SK-N-SH (cell line): ENCODE data around the gene GPR15LG.

Experiments
- CHD2 ChIP-seq: fragments of 150-350 bp; IDR thresholded peaks from 2 replicates; pipeline ENCODE4 v1.6.1; 2018; ENCODE audit warnings: low read length; ENCODE audit not compliant: partially characterized antibody
- CTCF ChIP-seq: fragments of 200-600 bp; sonication (generic); IDR thresholded peaks from 2 replicates; pipeline ENCODE4 v1.6.1; 2017; ENCODE audit warnings: antibody characterized with exemption, mild to moderate bottlenecking, moderate library complexity
- FOXJ3 ChIP-seq: sonication (generic); formaldehyde crosslinking; IDR thresholded peaks from 2 replicates; pipeline ENCODE4 v1.5.1; 2020; ENCODE audit warnings: mild to moderate bottlenecking, missing genetic modification reagents
- IRF3 ChIP-seq: fragments of 150-350 bp; IDR thresholded peaks from 2 replicates; pipeline ENCODE4 v1.6.1; 2016; ENCODE audit warnings: mild to moderate bottlenecking, low read depth, low read length
- NFIC ChIP-seq: IDR thresholded peaks from 2 replicates; pipeline ENCODE4 v1.4.0; 2012; ENCODE audit warnings: borderline replicate concordance
- POLR2AphosphoS5 ChIP-seq: IDR thresholded peaks from 2 replicates; pipeline ENCODE4 v1.6.1; 2012; ENCODE audit warnings: low read depth, low read length
- SMC3 ChIP-seq: IDR thresholded peaks from 2 replicates; pipeline ENCODE4 v1.6.1; 2012; ENCODE audit warnings: low read depth, low read length, improper control_type of control experiment
- USF1 ChIP-seq: IDR thresholded peaks from 2 replicates; pipeline ENCODE4 v1.4.0; 2012; ENCODE audit warnings: low read depth, borderline replicate concordance
- YY1 ChIP-seq: IDR thresholded peaks from 2 replicates; pipeline ENCODE4 v1.4.0; 2012; ENCODE audit warnings: low read depth, mild to moderate bottlenecking
- TF ChIP-seq, protein P1 (sequence below): IDR thresholded peaks from 2 replicates; pipeline ENCODE4 v1.6.1; 2012; ENCODE audit warnings: mild to moderate bottlenecking, low read depth, low read length, moderate library complexity
- TF ChIP-seq, protein P2 (sequence below): IDR thresholded peaks from 2 replicates; pipeline ENCODE4 v1.4.0; 2012; ENCODE audit warnings: low read depth

- TF ChIP-seq, protein P1, sequence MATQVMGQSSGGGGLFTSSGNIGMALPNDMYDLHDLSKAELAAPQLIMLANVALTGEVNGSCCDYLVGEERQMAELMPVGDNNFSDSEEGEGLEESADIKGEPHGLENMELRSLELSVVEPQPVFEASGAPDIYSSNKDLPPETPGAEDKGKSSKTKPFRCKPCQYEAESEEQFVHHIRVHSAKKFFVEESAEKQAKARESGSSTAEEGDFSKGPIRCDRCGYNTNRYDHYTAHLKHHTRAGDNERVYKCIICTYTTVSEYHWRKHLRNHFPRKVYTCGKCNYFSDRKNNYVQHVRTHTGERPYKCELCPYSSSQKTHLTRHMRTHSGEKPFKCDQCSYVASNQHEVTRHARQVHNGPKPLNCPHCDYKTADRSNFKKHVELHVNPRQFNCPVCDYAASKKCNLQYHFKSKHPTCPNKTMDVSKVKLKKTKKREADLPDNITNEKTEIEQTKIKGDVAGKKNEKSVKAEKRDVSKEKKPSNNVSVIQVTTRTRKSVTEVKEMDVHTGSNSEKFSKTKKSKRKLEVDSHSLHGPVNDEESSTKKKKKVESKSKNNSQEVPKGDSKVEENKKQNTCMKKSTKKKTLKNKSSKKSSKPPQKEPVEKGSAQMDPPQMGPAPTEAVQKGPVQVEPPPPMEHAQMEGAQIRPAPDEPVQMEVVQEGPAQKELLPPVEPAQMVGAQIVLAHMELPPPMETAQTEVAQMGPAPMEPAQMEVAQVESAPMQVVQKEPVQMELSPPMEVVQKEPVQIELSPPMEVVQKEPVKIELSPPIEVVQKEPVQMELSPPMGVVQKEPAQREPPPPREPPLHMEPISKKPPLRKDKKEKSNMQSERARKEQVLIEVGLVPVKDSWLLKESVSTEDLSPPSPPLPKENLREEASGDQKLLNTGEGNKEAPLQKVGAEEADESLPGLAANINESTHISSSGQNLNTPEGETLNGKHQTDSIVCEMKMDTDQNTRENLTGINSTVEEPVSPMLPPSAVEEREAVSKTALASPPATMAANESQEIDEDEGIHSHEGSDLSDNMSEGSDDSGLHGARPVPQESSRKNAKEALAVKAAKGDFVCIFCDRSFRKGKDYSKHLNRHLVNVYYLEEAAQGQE: no peak
- TF ChIP-seq POLR2AphosphoS5: no peak
- no peak for TF ChIP-seq CTCF
- no peak for TF ChIP-seq CHD2
- no peak for TF ChIP-seq USF1
- no peak for TF ChIP-seq SMC3
- no peak for TF ChIP-seq NFIC
- TF ChIP-seq IRF3: no peak
- no peak for TF ChIP-seq FOXJ3 (CRISPR knock-in tag)
- TF ChIP-seq, protein P2, sequence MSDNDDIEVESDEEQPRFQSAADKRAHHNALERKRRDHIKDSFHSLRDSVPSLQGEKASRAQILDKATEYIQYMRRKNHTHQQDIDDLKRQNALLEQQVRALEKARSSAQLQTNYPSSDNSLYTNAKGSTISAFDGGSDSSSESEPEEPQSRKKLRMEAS: no peak
- no peak for TF ChIP-seq YY1
Measured at GRCh38 chr10:84200537-84201243, 27.1 kb downstream of the GPR15LG start.
